Frontal cortex (tissue), 4 donors: Measurements from ENCODE around the gene WHRN. TPM values are rescaled to one million over a fixed set of nuclear protein-coding genes. Genes with fewer than 3 reads are reported as not detected.
A peak's percentile ranks its signal among the peaks of the same experiment; 100 is the strongest.

Source experiments
- DNase-seq, 2 donors: peaks; one replicate each; pipeline ENCODE4 v3.0.0; 2012; ENCODE audit warnings: low spot score in 2 of 2
- FAIRE-seq: peaks from 2 replicates; lab custom pipeline; 2012; peaks lifted over from hg19 to GRCh38; lab: Jason Lieb, UNC
- total RNA-seq: library from RNA; depleted of rRNA; stranded (reverse); fragments of >200 nt; gene quantifications from one replicate; pipeline ENCODE4 v1.2.3, GENCODE V29; 2014
- donor health status: control.
- donor health status: control.
- donor health status: control.

WHRN gene
- total RNA-seq, 1 donor from 2014 or later: 0.41 TPM

GRCh38 chr9:114388764-114389375 is 116.4 kb downstream of the WHRN start:
- FAIRE-seq (no peak), DNase-seq (no peak)

- FAIRE-seq (no peak), DNase-seq (no peak)
These were observed 117.0 kb downstream of the WHRN start for GRCh38 chr9:114388357-114388682.

GRCh38 chr9:114387680-114388356 is 117.5 kb downstream of the WHRN start, which contains the start of gene AKNA:
TSS of gene AKNA (minus strand) at chr9:114387982. CDS start at chr9:114381333, 6,649 bp downstream.
- no peak for FAIRE-seq
- peak in 1 of 2 donors; percentile 52 for DNase-seq

GRCh38 chr9:114386886-114387679 is 118.2 kb downstream of the WHRN start:
- DNase-seq: no peak
- FAIRE-seq: no peak

- DNase-seq (no peak), FAIRE-seq (no peak)
These were observed 118.8 kb downstream of the WHRN start for GRCh38 chr9:114386361-114386885.

GRCh38 chr9:114385397-114386181 is 119.7 kb downstream of the WHRN start:
- FAIRE-seq (no peak), DNase-seq (no peak)

GRCh38 chr9:114384836-114385396 is 120.4 kb downstream of the WHRN start:
- FAIRE-seq: no peak
- DNase-seq: no peak

GRCh38 chr9:114384341-114384740 is 120.9 kb downstream of the WHRN start:
- no peak for FAIRE-seq
- no peak for DNase-seq

- DNase-seq (no peak), FAIRE-seq (no peak)
These were observed 121.6 kb downstream of the WHRN start for GRCh38 chr9:114383521-114384231.

- FAIRE-seq (no peak), DNase-seq (no peak)
These were observed 122.4 kb downstream of the WHRN start for GRCh38 chr9:114382699-114383520.

GRCh38 chr9:114378883-114379282 is 126.4 kb downstream of the WHRN start:
- FAIRE-seq (no peak), DNase-seq (no peak)

- DNase-seq (no peak), FAIRE-seq (no peak)
These were observed 127.3 kb downstream of the WHRN start for GRCh38 chr9:114378016-114378415.

GRCh38 chr9:114376586-114377445 is 128.5 kb downstream of the WHRN start:
- FAIRE-seq: no peak
- no peak for DNase-seq

GRCh38 chr9:114375386-114376175 is 129.7 kb downstream of the WHRN start:
- no peak for FAIRE-seq
- no peak for DNase-seq

- DNase-seq: no peak
- FAIRE-seq: no peak
These were observed 130.3 kb downstream of the WHRN start for GRCh38 chr9:114374936-114375335.

GRCh38 chr9:114373960-114374730 is 131.1 kb downstream of the WHRN start:
- no peak for FAIRE-seq
- no peak for DNase-seq
